Measurements from ENCODE around the gene ZNF415. TPM values are rescaled to one million over a fixed set of nuclear protein-coding genes. Genes with fewer than 3 reads are reported as not detected.

The ZNF415 gene
- polyA plus RNA-seq, 1 donor: 9.6 TPM

Other genes starting within 250 kb of the ZNF415 start
- 20.3 TPM for gene ZNF320, start 235.3 kb downstream of the ZNF415 start, polyA plus RNA-seq (ENCODE audit: insufficient read length)
- 3.2 TPM for gene ZNF888, start 209.5 kb downstream of the ZNF415 start, polyA plus RNA-seq (ENCODE audit: insufficient read length)
- gene ZNF816, start 170.0 kb downstream of the ZNF415 start, polyA plus RNA-seq (ENCODE audit: insufficient read length): 7.3 TPM
- gene ERVV-1, start 119.0 kb downstream of the ZNF415 start, polyA plus RNA-seq (ENCODE audit: insufficient read length): not detected
- gene ERVV-2, start 88.2 kb downstream of the ZNF415 start, polyA plus RNA-seq (ENCODE audit: insufficient read length): not detected
- gene ZNF160, start 29.5 kb downstream of the ZNF415 start, polyA plus RNA-seq (ENCODE audit: insufficient read length): 22.0 TPM
- gene ZNF347, start 26.1 kb upstream of the ZNF415 start, polyA plus RNA-seq (ENCODE audit: insufficient read length): 6.9 TPM
- gene ZNF665, start 60.4 kb upstream of the ZNF415 start, polyA plus RNA-seq (ENCODE audit: insufficient read length): 4.4 TPM
- gene ZNF677, start 122.0 kb upstream of the ZNF415 start, polyA plus RNA-seq (ENCODE audit: insufficient read length): 26.3 TPM
- gene VN1R2, start 125.4 kb upstream of the ZNF415 start, polyA plus RNA-seq (ENCODE audit: insufficient read length): not detected
- gene VN1R4, start 134.8 kb upstream of the ZNF415 start, polyA plus RNA-seq (ENCODE audit: insufficient read length): not detected
- 5.2 TPM for gene ZNF845, start 200.8 kb upstream of the ZNF415 start, polyA plus RNA-seq (ENCODE audit: insufficient read length)
- gene ZNF525, start 232.8 kb upstream of the ZNF415 start, polyA plus RNA-seq (ENCODE audit: insufficient read length): 8.1 TPM